ENCODE data around the gene GNB1L.

Gene GNB1L, protein sequence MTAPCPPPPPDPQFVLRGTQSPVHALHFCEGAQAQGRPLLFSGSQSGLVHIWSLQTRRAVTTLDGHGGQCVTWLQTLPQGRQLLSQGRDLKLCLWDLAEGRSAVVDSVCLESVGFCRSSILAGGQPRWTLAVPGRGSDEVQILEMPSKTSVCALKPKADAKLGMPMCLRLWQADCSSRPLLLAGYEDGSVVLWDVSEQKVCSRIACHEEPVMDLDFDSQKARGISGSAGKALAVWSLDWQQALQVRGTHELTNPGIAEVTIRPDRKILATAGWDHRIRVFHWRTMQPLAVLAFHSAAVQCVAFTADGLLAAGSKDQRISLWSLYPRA

GRCh38 chr22:19854778-19855503 lies at the start of gene GNB1L, which contains the start of gene RTL10:
TSS of gene GNB1L (minus strand) at chr22:19854874. CDS start at chr22:19821355, 33,519 bp downstream.
TSS of gene RTL10 (minus strand) at chr22:19854874. CDS start at chr22:19852261, 2,613 bp downstream.
- peak; percentile 98 for DNase-seq (ENCODE audit: low spot score)

GRCh38 chr22:19904174-19904856 lies 49.6 kb upstream of the GNB1L start:
- DNase-seq (ENCODE audit: low spot score): no peak

- no peak for DNase-seq (ENCODE audit: low spot score)
Measured at GRCh38 chr22:19903513-19903912, 48.8 kb upstream of the GNB1L start.

GRCh38 chr22:19903031-19903430 lies 48.4 kb upstream of the GNB1L start:
- no peak for DNase-seq (ENCODE audit: low spot score)

- DNase-seq (ENCODE audit: low spot score): no peak
Measured at GRCh38 chr22:19902245-19902715, 47.6 kb upstream of the GNB1L start.

- DNase-seq (ENCODE audit: low spot score): no peak
Measured at GRCh38 chr22:19901577-19902244, 47.0 kb upstream of the GNB1L start.

DNA sequence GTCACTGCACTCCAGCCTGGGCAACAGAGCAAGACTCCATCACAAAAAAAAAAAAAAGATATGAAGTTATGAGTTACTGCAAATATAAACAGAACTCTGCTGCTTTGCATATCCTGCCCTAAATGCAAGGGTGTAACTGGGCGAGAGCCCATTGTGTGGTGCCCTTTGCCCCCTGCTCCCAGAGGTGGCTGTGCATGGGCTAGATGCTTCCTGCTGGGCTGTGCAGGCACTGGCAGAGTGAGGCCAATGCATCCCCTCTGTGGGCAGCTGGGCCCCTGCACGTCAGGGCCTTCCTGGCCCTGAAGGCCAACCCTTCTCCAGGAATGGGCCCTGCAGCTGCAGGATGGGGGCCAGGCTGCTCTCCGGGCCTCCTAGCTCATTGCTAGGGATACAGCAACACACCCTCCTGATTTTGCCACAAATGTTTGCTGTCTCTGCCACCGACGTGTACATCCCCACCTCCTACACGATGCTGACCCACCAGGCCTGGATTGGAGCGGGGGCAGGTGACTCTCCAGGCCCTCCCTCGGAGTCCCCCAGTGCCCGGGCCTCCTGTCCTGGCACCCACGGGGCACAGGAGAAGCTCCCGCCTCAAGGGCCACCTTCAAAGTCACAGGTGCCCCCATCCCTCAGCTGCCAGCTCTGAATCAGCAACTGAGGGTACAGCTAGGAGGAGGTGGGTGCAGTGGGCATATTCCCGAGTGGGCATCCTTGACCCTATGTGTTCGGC lies 46.2 kb upstream of the GNB1L start:
- DNase-seq (ENCODE audit: low spot score): no peak

DNA sequence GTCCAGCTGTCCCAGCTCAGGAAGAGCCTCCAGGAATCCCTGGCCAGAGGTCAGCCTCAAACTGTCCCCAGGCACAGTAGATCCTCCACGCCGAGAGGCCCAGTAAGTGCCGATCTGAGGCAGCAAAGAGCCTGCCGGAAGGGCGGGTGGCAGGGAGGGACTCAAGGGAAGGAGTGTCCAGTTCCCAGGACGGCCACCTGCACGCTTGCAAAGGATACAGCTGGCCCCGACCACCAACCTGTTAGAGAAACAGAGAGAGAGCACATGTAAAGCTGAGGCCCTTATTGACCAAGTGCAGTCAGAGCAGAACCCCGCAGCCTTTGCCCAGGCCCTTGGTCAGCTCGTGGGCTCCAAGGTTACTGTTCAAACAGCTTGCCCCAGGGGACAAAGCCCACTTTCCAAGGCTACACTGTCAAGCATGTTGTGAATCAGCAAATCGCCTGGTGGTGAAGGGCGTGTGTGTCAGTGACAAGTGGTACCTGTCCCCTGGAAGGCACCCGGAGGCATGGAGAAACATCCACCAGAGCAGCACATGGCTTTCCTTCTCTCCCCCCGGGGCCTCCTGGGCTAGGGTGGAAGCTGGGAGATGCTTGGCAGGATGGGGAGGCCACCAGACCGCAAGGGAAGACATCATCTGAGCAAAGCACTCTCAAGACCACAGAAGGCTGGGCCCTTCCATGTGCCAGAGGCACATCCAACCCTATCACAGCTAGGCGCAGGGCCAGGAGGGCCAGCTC lies 44.3 kb upstream of the GNB1L start:
- DNase-seq (ENCODE audit: low spot score): no peak

DNA sequence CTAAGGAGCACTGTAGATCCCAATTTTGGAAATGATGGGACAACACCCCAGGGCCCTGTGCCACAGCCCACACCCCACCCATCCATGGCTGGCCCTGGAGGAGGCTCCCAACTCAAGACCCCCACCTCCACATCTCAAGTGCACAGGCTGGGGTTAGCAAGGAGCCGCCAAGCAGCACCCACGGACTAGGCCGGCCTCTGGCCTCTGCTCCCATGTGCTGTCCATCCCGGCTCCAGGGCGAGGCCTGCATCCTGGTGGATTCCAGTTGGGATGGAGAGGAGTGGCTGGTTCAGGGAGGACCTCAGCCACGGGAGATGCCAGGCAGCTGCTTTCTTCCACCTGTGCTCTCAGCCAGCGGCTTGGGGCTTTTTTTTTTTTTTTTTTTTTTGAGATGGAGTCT lies 43.5 kb upstream of the GNB1L start:
- DNase-seq (ENCODE audit: low spot score): no peak

DNA sequence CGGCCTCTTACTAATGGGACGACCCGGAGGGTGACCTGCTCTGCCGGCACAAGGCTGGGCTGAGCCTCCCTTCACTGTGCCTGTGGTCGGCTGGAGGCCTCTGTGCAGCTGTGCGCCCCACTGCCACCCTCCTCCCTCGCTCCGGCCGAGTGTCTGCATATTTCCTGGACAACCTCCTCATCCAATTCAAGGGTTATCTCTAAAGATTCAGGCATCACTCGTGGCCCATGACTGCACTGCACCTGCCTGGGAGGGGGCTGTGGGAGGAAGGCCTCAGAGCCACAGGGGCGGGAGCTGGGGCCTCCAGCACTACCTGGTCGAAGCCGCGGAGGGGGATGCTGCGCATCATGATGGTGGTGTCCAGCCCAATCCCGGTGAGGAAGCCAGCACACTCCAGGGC lies 43.1 kb upstream of the GNB1L start:
- no peak for DNase-seq (ENCODE audit: low spot score)

DNA sequence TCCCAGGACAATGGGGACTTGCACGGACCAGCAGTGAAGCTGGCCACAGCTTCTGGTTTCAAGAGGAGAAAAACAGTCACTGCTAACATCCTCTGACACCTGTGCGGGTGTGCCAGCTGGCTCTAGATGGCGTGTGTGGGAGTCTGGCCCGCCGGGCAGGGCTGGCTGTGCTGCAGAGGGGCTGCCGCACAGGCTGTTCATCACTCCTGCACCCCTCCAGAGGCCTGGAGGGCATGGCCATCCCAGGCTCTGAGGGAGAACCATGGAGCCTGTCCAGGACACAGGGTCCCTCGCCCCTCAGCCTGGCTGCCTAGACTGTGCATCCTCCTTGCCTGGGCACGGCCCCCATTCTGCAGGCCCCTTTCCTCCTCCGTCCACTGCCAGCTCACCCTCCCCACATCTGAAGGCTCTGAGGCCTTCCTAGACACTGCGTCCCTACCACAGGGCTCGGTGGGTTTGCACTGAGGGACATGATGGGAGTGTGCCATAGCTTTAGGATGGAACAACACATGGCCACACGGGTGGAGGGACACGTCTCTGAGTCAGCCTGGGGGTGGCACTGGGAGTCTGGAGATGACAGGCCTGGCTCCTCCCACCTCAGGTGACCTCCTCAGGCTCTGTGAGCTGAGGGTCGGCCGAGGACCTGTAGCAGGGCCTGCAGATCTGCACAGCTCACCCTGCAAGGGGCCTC lies 42.1 kb upstream of the GNB1L start:
- no peak for DNase-seq (ENCODE audit: low spot score)

DNA sequence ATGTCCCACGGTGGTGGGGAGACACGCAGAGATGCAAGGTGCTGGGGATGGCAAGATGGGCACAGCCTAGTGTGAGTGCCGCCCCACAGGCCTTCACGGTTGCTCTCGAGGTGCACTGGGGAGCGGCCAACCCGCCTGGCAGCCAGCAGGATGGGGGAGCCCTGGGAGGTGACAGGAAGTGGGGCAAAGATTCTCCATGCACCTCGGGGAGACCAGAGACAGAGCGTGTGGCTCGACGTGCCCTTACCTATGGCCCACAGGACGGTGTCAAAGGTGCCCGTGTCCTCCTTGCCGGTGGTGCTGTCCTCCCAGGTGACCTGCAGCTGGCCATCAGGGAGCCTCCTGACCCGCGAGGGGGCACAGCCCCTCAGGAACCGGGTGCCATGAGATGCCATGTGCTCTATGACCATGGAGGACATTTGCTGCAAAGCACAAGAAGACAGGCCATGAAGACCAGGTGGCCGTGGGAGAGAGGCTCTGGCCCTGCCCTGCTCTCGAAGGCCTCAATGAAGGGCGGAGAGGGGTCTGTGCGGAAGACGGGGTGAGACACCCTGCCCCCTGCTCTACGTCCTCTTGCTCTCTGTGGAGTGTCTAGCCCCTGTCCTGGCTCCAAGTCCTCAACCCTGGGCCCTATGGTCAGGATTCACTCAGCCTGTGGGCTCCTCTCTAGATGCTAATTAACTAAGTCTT lies 40.6 kb upstream of the GNB1L start:
- no peak for DNase-seq (ENCODE audit: low spot score)

DNA sequence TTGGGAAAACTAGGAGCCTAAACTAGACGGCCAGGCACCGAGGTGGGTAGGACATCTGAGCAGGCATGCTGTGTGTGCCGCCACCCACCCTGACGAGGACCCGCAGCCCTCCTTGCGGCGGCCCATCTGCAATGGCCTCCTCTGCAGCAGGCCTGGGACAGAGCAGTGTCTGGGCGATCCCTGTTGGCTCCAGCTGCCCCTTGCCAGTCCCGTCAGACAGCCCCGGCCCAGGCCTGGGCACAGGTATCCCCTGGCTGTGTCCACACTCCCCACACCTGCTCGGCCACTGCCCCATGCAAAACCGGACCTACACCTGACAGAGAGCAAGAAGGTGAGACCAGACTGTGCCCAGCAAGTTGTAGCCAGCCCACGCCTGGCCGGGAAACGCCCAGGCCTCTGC lies 38.7 kb upstream of the GNB1L start:
- no peak for DNase-seq (ENCODE audit: low spot score)

DNA sequence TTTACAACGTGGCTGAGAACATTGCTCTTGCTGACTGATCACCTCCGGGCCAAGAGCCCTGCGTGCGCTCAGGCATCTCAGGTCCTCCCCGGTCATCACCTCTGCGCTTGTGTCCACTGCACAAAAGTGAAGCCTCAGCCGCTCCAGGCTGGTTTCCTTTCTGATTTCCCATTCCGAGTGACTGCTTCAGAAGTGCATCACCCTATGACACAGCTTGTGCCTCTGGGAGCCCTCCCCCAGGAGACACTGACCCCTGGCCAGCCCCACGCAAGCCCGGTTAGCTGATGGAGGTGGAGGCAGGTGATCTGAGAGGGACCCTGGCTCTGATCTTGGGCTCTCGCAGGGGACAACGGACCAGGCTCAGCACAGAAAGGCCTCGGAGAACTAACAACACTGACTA lies 38.3 kb upstream of the GNB1L start:
- DNase-seq (ENCODE audit: low spot score): no peak

GRCh38 chr22:19892257-19892879 lies 37.7 kb upstream of the GNB1L start:
- no peak for DNase-seq (ENCODE audit: low spot score)

DNA sequence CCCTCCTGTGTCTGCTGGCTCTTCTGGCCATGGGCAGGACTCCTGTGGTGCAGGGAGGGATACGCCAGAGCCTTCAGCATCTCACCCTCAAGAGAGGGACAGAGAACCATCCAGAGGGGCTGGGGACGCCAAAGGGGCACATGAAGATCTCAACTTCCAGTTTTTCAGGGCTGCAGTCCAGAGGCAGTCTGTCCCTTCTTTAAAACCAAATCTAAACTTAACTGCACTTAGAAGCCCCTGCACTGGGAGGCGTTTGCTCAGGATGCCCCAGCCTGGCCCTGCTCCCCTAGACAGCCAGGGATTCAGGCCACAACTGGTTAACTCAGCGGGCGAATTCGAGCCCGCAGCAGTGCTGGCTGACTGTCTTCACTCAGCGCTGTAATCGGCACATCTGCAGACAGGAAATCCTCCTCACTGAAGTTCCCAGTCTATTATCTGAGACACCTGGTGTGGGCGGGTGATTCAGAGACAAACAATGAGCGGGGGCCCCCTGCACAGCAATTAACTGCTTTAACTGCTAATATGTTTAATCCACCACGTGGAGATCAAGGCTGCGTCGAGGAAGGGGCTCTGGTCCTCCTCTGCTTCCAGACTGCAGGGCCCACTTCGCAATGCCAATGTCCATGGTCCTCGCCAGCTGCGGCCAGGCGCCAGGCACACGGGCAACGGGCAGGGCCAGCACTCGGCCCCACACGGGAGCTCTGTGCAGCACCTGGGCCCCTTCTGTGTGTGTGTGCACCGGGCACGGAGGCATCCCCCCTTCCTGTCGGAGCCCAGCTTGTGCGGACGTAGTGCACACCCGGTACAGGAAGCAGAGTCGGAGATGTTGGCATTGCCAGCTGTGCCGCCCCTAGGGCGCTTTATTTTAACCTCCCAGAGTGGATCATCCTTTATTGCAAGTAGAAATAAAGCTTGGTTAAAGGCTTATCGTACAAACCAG lies 36.9 kb upstream of the GNB1L start:
- no peak for DNase-seq (ENCODE audit: low spot score)

- DNase-seq (ENCODE audit: low spot score): no peak
Measured at GRCh38 chr22:19890502-19891316, 36.0 kb upstream of the GNB1L start.

Measured in LoVo (cell line).